SU-DHL-6 (cell line): ENCODE results near the gene PPP1R13B.
A peak's percentile ranks its signal among the peaks of the same experiment; 100 is the strongest.

Experiments
- H2AFZ ChIP-seq: fragments of 200-600 bp; sonication (generic); 2 replicates; pipeline ENCODE4 v1.6.1; 2014; ENCODE audit warnings: low read depth, mild to moderate bottlenecking, moderate library complexity, mixed read lengths, antibody characterized with exemption, low read length; ENCODE audit not compliant: severe bottlenecking
- H3F3A ChIP-seq: fragments of 200-600 bp; shearing (Covaris generic); 2 replicates; pipeline ENCODE4 v1.6.0; 2016; ENCODE audit warnings: antibody characterized with exemption, mild to moderate bottlenecking; ENCODE audit not compliant: insufficient read depth
- H3K27ac ChIP-seq: fragments of 200-600 bp; sonication (generic); 2 replicates; pipeline ENCODE4 v1.5.1; 2016; ENCODE audit warnings: low read depth, mild to moderate bottlenecking, low read length, moderate library complexity, mixed read lengths
- H3K27me3 ChIP-seq: fragments of 200-600 bp; sonication (generic), shearing (Covaris generic); 2 replicates; pipeline ENCODE4 v1.6.0; 2014; ENCODE audit warnings: mild to moderate bottlenecking, low read length
- H3K36me3 ChIP-seq: fragments of 200-600 bp; sonication (generic); 2 replicates; pipeline ENCODE4 v1.6.1; 2014; ENCODE audit warnings: mild to moderate bottlenecking, low read length, mixed read lengths
- H3K4me2 ChIP-seq: fragments of 300-600, 200-600 bp; shearing (Covaris generic), sonication (generic); 2 replicates; pipeline ENCODE4 v1.6.0; 2014; ENCODE audit warnings: low read length, low read depth, mild to moderate bottlenecking; ENCODE audit not compliant: poor library complexity, severe bottlenecking
- H3K4me3 ChIP-seq: fragments of 200-600 bp; sonication (generic); 2 replicates; pipeline ENCODE4 v1.5.1; 2014; ENCODE audit warnings: antibody characterized with exemption, low read length, mild to moderate bottlenecking, mixed read lengths; ENCODE audit not compliant: insufficient read depth, poor library complexity, severe bottlenecking
- H3K79me2 ChIP-seq: fragments of 200-600 bp; sonication (generic); 2 replicates; pipeline ENCODE4 v1.6.1; 2014; ENCODE audit warnings: mild to moderate bottlenecking, low read length, moderate library complexity; ENCODE audit not compliant: insufficient read depth
- H3K9ac ChIP-seq: fragments of 200-600 bp; sonication (generic); 2 replicates; pipeline ENCODE4 v1.7.0; 2014; ENCODE audit warnings: mild to moderate bottlenecking, low read length
- H3K9me2 ChIP-seq: fragments of 200-600 bp; sonication (generic); replicated peaks from 2 replicates; pipeline ENCODE4 v1.6.1; 2014; ENCODE audit warnings: low read length; ENCODE audit not compliant: insufficient read depth
- H3K9me3 ChIP-seq: fragments of 200-600 bp; sonication (generic); 2 replicates; pipeline ENCODE4 v1.6.1; 2014; ENCODE audit warnings: low read length, mixed read lengths; ENCODE audit not compliant: insufficient read depth
- H4K20me1 ChIP-seq: fragments of 200-600 bp; sonication (generic); 2 replicates; pipeline ENCODE4 v1.6.1; 2014; ENCODE audit warnings: low read depth, mild to moderate bottlenecking, antibody characterized with exemption, low read length, moderate library complexity, mixed read lengths
- CTCF ChIP-seq: fragments of 200-600 bp; sonication (generic); IDR thresholded peaks from one replicate; pipeline ENCODE4 v1.5.1; 2017; ENCODE audit warnings: antibody characterized with exemption, mild to moderate bottlenecking, low read length, moderate library complexity; ENCODE audit not compliant: insufficient read depth, poor library complexity, severe bottlenecking
- EZH2phosphoT487 ChIP-seq: fragments of 200-600 bp; sonication (generic), shearing (Covaris generic); conservative IDR thresholded peaks from 2 replicates; pipeline ENCODE4 v1.6.1; 2018; ENCODE audit warnings: mild to moderate bottlenecking, antibody characterized with exemption, low read length, moderate library complexity, mixed read lengths

PPP1R13B gene

GRCh38 chr14:103847451-103848174, at the start of gene PPP1R13B:
Gene PPP1R13B (minus strand): TSS chr14:103847575. CDS start chr14:103847307, 268 bp downstream.
- Histone ChIP-seq H3K36me3 (no peaks in the 10 kb centered on the region), H3K27ac (no peak within 1 kb of the TSS), H3K9ac (peak within 1 kb of the TSS; percentile 62), H2AFZ (peak within 1 kb of the TSS; percentile 70), H3F3A (0 out of 2 replicates have a peak, but pooled peaks cover 10% of the 10 kb centered on the region), H3K9me2 (no peaks in the 10 kb centered on the region), H3K79me2 (no peaks in the 10 kb centered on the region), H3K9me3 (no peaks in the 10 kb centered on the region), H3K4me2 (peak within 1 kb of the TSS; percentile 64), H3K4me3 (peak within 1 kb of the TSS; percentile 63), H4K20me1 (no peaks in the 10 kb centered on the region), H3K27me3 (no peaks in the 10 kb centered on the region)
- TF ChIP-seq EZH2phosphoT487 (no peak), CTCF (no peak)

GRCh38 chr14:103896578-103896977, 49.2 kb upstream of the PPP1R13B start:
- Histone ChIP-seq H3K4me2 (no peak overlapping the region), H3K9me2 (no peaks in the 10 kb centered on the region), H3K27ac (no peak overlapping the region), H3K4me3 (no peak overlapping the region), H2AFZ (no peak overlapping the region), H3K9me3 (no peaks in the 10 kb centered on the region), H3K9ac (no peak overlapping the region), H4K20me1 (no peaks in the 10 kb centered on the region), H3K27me3 (no peaks in the 10 kb centered on the region), H3K36me3 (no peaks in the 10 kb centered on the region), H3K79me2 (no peaks in the 10 kb centered on the region), H3F3A (no peaks in the 10 kb centered on the region)
- TF ChIP-seq CTCF (no peak), EZH2phosphoT487 (no peak)

GRCh38 chr14:103894723-103895059, 47.3 kb upstream of the PPP1R13B start:
- no peaks in the 10 kb centered on the region for H3K9me2 ChIP-seq
- H3K79me2 ChIP-seq, result no peaks in the 10 kb centered on the region
- H3K36me3 ChIP-seq, result no peaks in the 10 kb centered on the region
- no peak overlapping the region for H3K27ac ChIP-seq
- H3K27me3 ChIP-seq, result no peaks in the 10 kb centered on the region
- no peaks in the 10 kb centered on the region for H3K9me3 ChIP-seq
- H4K20me1 ChIP-seq, result no peaks in the 10 kb centered on the region
- H3F3A ChIP-seq, result no peaks in the 10 kb centered on the region
- H3K4me3 ChIP-seq, result no peak overlapping the region
- no peak overlapping the region for H2AFZ ChIP-seq
- H3K4me2 ChIP-seq, result no peak overlapping the region
- TF ChIP-seq CTCF, result no peak
- no peak for TF ChIP-seq EZH2phosphoT487
- H3K9ac ChIP-seq, result no peak overlapping the region
